ENCODE results near the gene TMPRSS13.

DNA sequence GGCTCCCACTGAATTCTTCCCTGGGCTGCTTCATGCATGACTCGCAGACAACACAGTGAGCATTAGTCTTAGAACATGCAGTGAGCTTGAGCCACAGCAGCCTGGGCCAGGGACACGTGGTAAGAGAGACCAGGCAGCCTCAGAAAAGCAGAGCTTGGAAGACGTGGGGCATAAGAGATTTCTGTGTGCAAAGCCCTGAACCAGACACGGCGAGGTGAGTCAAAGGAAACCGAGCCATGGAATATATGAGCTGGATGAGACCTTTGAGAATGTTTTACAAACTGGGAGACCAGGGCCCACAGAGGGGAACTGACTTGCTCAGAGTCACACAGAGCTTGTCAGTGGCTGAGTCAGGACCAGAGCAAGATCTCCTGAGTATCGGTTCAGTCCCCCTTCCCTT, 44.2 kb downstream of the TMPRSS13 start:
- TF ChIP-seq, protein P1, sequence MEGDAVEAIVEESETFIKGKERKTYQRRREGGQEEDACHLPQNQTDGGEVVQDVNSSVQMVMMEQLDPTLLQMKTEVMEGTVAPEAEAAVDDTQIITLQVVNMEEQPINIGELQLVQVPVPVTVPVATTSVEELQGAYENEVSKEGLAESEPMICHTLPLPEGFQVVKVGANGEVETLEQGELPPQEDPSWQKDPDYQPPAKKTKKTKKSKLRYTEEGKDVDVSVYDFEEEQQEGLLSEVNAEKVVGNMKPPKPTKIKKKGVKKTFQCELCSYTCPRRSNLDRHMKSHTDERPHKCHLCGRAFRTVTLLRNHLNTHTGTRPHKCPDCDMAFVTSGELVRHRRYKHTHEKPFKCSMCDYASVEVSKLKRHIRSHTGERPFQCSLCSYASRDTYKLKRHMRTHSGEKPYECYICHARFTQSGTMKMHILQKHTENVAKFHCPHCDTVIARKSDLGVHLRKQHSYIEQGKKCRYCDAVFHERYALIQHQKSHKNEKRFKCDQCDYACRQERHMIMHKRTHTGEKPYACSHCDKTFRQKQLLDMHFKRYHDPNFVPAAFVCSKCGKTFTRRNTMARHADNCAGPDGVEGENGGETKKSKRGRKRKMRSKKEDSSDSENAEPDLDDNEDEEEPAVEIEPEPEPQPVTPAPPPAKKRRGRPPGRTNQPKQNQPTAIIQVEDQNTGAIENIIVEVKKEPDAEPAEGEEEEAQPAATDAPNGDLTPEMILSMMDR (IDR thresholded peaks at IDR 0.05; ENCODE audit: poor library complexity) = no peak
- TF ChIP-seq EZH2 (IDR thresholded peaks at IDR 0.05; ENCODE audit: borderline replicate concordance) = no peak
- TF ChIP-seq EZH2phosphoT487 (IDR thresholded peaks at IDR 0.05; ENCODE audit: low read depth, severe bottlenecking, unreplicated experiment) = no peak

Data from hepatocyte (in vitro differentiated cells).